HG03342 (cell line): Measurements from ENCODE around the gene TBC1D8B.
A peak's percentile ranks its signal among the peaks of the same experiment; 100 is the strongest.

ENCODE experiments used
- ATAC-seq: cut with Tn5 transposase; IDR thresholded peaks from one replicate; pipeline ENCODE4 v1.9.1; 2021; ENCODE audit warnings: mild to moderate bottlenecking, moderate library complexity; ENCODE audit not compliant: unreplicated experiment

The TBC1D8B gene

DNA sequence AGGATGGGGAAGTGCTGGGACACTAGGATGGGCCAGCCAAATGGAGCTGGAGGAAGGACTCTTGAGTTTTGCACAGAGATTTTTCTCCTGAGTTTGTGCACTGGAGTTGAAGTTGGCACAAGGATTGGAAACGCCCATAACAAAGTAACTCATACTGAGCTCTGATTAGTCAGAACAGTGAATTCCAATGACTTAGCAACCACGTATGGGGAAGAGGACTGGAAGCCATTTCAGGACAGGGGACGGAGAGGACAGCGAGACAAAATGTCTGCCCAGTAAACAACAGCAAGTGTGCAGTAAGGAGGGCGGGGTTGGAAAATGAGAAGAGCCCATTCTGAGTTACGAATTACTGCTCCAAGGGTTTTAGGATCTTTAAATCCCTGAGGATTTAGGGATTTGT lies 94.8 kb downstream of the TBC1D8B start:
- no peak for ATAC-seq

DNA sequence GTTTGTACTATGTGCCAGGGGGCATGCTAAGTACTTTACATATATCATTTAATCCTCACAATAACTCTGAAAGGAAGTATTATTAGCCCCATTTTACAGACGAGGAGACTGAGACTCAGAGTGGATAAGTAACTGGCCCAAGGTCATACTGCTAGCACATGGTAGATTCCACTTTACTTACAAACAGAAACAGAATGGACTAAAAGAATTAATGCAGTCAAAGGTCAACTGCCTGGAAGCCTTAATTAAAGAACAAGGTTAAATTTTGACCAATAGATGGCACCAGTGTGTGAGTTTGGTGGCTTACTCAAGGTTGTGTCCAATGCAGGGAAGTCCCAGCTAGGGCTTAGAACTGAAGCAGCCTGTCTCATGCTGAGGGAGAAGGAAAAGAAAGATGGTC lies 96.0 kb downstream of the TBC1D8B start:
- peak; percentile 77 for ATAC-seq

DNA sequence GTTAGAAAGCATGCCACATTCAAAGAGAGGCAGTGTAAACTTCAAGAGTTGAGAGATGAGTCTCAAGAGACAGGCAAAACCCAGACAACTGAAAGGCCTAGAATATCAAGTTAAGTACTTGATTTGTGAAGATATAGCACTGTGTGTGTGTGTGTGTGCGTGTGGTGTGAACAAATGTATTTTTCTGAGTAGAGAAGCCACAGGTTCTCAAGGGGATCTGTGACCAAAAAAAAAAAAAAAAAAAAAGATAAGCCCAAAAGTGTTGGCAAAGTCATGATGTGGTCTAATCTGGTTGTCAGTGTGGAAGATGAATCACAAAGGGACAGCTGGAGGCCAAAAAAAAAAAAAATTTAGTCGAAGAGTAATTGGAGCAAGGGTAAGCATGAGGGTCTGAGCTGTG lies 96.8 kb downstream of the TBC1D8B start:
- no peak for ATAC-seq

DNA sequence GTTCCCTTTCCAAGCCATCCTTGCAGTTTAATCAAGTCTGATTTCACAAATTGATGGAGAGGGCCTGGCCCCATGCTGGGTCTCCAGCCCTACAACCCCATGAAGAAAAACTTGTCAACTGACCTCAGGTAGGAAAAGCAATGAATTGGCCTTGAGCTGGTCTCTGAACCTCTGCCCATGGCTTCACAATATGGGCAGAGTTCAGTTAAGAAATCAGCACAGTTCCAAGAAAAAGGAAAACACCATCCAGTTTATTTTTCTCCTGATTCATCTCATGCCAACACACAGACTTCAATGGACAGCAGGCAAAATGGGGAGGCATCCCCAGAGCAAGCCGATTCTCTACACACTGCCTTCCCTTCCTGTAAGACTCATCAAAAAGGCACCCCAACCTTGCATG lies 97.4 kb downstream of the TBC1D8B start:
- ATAC-seq: no peak

DNA sequence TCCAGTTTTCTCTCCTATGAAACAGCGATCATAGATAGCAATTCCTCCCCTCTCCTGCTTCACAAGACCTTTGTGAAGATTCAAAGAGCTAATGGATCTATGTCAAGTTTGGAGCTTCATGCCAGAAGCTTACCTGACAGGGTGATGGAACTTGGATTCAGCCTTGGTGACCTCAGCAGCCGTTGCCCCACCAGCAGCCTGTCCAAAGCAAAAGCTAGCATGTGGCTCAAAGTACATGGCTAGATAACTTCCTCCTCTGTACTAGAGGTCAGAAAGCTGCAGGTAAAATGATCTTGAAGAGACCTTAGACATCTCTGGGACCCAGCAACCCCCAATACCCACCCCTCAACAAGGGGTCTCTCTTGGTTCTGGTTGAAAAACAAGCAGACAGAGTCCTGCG lies 98.9 kb downstream of the TBC1D8B start:
- no peak for ATAC-seq

DNA sequence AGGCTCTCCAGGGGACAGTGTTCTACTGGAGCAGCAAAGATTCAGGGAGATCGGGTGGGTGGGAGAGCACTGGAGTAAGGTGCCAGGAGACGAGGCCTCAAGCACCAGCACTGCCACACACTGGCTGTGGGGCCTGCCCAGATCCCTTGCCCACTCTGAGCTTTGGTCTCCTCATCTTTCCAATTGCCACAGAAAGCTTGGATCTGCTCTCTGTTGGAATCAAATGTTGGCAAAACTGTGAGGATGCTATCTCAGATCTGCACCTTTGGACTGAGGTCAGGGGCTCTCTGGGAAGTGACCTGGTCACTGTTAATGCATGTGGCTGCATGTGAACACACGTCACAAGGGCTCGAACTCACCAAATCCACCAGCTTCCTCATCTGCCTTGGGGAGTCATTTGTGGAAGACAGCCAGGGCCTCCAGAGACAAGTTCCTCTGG lies 99.3 kb downstream of the TBC1D8B start:
- ATAC-seq: no peak

DNA sequence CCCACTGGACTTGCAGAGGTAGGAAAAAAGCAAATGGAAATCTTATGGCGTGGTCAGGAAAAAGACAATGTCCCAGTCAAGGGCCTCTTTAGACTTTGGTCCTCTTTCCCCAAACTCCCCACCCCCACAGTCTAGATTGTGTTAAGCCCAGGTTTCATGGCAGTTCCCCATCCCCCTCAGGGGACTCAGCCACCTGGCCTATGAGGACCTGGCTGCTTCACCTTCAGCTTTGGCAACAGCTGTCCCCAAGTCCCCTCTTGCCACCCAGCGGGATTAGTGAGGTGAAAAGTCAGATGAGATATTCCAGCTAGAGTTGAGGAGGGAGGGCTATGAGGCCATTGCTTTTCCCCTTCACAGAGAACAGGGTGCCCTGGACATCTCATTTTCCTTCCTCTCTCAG lies 100.2 kb downstream of the TBC1D8B start:
- ATAC-seq: no peak

DNA sequence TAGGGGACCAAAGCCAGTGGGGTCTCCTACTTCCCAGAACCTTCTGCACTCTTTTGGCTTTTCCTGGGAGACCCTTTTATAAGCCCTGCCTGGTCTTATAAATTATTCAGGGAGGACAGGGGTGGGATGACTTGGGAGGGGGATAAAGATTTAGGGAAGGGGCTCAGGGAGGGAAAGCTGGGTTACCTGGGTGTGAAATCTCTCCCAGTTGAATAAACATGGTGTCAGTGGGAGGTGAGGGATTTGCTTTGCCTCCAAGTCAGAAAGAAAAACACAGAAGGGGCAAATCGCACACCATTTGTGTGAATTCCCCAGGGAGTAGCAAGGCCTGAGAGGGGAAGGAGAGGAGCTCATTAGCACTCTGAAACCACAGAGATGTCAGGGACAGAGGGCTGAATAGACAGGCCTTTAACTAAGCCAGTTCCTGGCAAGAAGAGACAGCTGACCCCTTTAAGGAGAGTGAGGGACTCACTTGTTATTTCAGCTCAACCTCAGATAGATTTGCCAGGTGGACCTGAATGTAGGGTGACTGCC lies 100.9 kb downstream of the TBC1D8B start, which contains the start of gene RIPPLY1:
TSS of gene RIPPLY1 (minus strand) at position 51 of the 534 bp plus-strand sequence. CDS start 54 bp downstream, outside the sequence.
- ATAC-seq: no peak

DNA sequence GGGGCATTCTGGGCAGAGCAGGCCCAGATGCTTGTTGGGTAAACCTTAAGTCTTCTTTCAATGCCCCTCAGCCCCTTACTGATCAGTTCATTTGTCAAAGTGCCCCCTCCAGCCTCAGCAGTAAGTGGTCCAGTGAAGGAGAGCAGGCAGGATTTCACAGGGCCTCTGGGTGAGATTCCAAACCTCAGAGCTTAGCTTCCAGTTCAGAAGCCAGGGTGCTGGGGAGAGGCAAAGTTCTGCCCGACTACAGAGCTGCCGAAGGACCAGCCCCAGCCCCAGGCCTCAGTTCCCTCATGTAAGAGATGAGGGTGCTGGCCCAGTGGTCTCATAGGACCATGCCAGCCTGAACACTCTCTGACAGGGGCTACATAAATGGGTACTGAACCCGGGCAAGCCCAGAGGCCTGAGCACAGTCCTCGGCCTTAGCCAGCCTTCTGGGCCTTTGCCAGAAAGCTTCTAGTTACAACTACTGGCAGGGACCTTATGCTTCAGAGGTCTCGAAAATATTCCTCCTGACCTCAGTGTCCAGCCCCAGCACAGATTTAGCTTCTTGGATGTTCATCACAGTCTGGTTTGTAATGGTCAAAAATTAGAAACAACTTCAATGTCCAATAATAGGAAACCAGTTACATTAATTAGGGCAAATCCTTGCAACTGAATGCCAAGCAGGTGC lies 101.5 kb downstream of the TBC1D8B start:
- no peak for ATAC-seq

DNA sequence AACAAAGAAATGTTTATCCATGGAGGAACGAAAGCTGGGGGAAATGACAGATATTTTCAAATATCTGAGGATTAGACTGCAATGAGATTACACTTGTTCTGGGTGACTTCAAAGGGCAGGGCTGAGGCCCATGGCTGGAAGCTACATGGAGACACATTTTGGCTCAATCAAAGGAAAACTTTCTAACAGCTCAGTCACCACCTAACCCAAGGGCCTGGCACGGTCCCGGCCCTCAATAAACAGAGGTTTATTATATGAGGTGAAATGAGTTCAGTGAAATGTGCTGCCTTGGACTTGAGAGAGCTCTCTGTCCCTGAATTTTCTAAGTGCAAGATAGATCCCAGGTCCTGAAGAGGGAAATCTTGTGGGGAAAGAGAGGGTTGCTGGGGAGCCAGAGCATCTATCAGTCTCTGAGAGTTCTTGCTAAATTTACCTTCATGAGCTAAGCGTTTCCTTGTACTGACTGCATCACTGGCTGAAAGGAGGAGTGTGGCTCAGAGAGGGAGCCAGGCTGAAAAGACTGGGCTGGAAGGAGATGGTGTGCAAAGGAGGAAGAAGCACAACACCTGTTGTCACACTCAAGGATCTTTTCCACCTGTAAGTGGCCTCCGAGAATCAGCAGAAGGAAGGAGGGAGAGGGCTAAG lies 102.7 kb downstream of the TBC1D8B start:
- ATAC-seq: no peak

DNA sequence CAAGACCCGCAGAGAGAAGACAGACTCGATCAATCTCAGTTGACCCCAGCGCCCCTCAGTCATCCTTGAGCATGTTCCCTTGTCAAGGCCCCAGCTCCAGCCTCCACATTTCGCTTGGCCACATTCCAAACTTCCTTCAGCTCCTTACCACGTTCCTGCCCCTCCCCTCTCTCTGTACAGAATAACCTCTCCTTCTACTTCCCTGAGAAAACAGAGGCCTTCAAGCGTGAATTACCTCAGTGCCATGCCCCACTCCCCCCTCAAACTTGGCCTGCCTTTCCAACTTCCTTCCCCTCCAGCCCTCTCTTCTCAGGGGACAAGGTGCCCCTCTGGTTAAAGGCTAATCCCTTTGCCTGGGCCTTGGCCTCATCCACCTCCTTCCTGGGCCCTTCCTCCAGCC lies 103.9 kb downstream of the TBC1D8B start:
- ATAC-seq: no peak

DNA sequence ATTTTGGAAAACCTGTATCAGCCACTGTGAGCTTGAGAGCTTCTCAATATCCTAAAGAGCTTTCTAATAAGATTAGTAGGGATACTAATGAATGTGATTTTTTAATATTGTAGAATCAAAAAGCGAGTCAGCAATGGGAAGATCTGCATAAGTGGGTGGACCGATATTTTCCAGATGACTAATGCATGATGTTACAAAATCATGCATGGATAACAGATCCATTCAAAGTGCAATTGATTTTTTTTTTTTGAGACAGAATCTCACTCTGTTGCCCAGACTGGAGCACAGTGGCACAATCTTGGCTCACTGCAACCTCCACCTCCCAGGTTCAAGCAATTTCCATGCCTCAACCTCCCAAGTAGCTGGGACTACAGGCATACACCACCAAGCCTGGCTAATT lies 110.4 kb downstream of the TBC1D8B start:
- no peak for ATAC-seq

DNA sequence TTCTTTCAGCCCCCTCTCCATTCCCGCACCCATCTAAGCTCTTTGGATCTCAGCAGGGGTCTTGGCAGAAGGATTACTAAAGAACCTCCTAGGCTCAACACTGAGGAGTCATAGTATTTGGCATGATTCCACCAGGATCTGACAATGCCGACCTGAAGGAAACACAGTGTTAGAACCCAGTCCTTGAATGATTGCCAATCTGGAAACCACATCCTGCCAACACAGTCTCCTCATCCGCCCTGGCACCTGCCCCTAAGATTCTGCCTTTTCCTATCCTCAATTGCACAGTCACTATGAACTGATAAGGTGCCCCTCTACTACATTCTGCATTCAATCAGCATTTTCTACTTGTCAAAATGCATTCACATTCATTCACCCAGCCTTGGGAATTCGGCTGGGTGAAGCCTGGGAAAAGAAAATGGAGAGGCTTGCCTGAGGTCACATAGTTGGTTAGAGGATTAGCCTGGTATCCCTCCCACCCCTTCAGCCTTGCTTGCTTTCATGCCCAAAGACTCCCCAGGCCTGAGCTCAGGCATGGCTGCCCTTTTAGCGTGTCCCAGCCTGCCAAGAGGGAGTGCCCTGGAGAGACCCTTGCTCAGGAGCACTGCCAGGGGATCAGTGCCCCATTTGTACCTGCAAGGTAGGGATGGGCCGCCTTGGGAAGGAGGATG lies 115.5 kb downstream of the TBC1D8B start:
- ATAC-seq: no peak

DNA sequence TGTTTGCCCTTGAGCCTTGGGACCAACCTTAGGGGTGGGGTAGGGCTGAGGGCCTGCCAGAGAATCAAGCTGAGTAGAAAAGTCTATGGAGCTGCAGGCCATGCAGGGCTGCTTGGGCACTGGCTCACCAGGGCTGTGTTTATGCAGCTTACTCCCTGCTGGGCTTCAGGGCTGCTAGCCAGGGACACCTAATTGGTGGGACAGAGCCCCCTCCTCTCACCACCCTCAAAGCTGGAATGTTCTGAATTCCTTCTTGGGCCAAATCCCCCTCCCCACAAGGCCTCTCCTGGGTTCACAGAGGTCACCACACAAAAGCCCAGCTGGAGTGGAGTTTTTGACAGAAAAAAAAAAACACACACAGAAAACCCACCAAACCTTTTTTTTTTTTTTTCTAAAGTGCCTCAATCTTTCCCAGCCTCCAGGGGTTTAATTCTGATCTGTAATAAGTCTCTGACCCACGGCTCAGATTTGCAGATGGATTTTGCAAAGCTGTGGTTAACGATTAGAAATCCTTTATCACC lies 117.5 kb downstream of the TBC1D8B start, which contains the start of gene CLDN2:
TSS of gene CLDN2 (plus strand) at position 471 of the 521 bp plus-strand sequence. CDS start 7,827 bp downstream, outside the sequence.
- no peak for ATAC-seq

DNA sequence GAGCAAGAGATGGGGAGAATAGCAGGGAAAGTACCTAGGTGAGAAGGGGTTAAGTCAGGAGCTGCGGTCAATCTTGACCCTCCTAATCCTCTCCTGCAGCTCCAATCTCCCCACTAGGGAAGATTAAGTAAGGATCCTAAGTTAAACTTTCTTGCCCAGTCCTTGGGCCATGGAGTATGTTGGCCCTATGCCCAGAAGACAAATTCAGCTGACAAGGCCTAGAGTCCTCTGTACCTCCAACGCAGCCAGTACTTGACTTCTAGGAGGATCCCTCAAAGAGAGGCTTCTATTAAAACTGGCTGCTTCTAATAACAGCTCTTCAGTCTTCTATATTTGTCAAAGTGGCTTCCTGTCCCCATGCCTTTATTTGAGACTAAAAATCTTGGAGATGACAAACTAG lies 119.2 kb downstream of the TBC1D8B start:
- no peak for ATAC-seq
